Measurements from ENCODE around the gene CGRRF1.
A peak's percentile ranks its signal among the peaks of the same experiment; 100 is the strongest.

The CGRRF1 gene, protein sequence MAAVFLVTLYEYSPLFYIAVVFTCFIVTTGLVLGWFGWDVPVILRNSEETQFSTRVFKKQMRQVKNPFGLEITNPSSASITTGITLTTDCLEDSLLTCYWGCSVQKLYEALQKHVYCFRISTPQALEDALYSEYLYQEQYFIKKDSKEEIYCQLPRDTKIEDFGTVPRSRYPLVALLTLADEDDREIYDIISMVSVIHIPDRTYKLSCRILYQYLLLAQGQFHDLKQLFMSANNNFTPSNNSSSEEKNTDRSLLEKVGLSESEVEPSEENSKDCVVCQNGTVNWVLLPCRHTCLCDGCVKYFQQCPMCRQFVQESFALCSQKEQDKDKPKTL

DNA sequence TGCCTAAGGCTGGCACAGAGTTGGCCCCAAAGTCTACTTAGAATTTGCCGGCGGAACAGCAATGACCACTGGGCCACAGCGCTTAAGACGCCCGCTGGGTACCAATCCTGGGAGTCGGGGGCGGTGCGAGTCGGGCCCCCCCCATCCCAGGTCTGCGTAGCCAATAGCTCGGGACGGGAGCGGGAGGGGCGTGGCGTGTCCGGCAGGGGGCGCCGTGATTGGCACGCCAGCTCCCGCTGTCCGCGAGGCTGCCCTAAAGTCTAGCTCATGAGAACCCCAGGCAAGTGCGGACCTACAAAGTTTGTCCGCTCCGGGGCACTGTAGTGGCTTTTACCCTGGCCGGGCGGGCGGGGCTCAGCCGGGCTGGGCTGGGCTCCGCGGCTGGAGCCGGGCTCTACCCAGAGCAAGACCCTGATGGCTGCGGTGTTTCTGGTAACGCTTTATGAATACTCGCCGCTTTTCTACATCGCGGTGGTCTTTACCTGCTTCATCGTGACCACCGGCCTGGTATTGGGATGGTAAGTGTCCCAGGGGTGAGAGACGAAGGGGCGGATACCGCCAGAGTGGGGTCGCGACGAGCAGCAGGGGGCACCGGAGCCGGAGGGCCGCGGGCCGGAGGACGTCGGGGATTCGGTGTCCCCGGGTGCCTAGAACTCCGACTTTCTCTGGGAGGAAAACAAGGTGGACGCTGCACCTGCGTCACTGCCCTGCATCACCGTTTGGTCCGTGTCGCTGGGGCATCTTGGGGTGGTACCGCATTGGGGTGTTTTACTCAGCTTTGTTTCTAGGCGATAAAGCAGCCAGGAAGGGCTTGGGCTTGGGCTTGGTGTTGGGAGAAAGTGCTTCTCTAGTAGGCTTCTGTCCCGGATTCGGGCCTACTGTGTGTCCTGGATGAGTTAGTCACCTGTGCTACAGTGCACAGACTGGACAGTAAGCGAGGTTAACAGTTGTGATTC, at the start of gene CGRRF1:
CGRRF1 (plus strand) TSS at position 361 of the 956 bp plus-strand sequence; CDS start at position 415, 54 bp downstream.
- peak; percentile 99 for DNase-seq (ENCODE audit: low spot score)

DNA sequence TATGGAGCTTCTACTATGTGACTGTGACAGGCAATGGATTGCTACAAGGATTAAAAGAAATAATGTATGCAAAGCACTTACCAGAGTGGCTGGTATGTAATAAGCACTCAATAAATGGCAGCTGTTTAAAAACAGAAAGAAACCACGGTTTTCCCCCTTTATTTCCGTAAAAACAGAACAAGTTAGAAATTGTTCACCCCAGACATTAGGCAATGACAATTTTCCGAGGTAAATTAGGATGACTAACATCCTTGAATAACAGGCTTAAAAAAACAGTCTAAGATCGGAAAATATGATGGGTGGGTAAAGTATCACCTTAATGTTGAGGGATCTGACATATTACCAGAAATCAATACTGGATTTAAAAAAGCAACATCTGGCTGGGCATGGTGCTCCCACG, 47.7 kb upstream of the CGRRF1 start:
- DNase-seq (ENCODE audit: low spot score) = no peak

DNA sequence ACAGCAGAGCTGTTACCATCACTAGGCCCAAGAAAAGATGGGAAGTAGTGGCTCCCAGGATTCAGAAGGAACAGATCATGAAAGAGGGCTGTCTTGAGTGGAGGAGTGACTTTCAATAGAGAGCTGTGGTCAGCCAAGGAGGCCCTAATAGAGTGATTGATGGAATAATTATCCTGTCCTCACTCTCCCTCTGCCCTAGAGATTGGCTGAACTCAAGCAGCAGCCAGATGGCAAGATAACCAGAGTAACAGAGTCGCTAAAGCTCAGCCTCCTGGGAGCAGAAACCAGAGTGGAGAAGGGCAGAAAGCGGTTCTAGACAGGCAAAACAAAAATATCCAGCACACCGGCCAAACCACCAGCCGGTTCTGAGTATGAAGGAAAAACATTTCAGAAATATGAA, 44.1 kb upstream of the CGRRF1 start:
- DNase-seq (ENCODE audit: low spot score) = no peak

- no peak for DNase-seq (ENCODE audit: low spot score)
These were observed 42.4 kb upstream of the CGRRF1 start for GRCh38 chr14:54467280-54467679.

DNA sequence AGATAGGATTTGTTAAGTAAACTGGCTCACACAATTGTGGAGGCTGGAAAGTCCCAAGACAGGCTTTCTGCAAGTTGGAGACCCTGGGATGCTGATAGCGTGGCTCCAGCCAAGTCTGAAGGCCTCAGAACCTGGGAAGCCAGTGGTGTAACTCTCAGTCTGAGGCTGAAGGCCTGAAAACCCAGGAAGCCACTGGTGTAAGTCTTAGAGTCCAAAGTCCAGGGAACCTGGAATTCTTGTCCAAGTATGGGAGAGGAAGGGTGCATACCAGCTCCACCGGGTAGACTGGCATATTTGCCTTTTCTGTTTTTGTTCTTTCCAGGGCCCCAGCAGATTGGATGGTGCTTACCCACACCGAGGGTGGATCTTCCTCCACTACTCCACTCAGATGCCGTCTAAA, 39.0 kb upstream of the CGRRF1 start:
- peak; percentile 73 for DNase-seq (ENCODE audit: low spot score)

- no peak for DNase-seq (ENCODE audit: low spot score)
These were observed 38.1 kb upstream of the CGRRF1 start for GRCh38 chr14:54471641-54472040.

DNA sequence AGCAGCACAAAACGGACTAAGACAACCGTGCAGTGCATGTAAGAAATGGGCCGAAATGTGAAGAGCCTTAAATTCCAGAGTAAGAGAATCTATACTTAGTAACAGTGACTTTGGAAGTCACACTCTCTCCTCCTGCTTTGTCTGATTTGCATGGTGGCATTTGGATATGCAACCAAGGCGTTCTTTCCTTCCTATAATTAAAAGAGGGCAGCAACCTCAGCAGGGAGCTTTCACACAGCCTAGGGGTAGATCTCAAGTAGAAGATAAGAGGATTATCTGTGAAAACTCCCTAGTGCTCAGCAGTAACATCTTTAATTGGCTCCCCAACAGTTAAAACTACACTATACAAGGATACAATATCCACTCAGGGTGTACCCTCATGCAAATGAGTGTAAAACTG, 37.4 kb upstream of the CGRRF1 start:
- no peak for DNase-seq (ENCODE audit: low spot score)

DNA sequence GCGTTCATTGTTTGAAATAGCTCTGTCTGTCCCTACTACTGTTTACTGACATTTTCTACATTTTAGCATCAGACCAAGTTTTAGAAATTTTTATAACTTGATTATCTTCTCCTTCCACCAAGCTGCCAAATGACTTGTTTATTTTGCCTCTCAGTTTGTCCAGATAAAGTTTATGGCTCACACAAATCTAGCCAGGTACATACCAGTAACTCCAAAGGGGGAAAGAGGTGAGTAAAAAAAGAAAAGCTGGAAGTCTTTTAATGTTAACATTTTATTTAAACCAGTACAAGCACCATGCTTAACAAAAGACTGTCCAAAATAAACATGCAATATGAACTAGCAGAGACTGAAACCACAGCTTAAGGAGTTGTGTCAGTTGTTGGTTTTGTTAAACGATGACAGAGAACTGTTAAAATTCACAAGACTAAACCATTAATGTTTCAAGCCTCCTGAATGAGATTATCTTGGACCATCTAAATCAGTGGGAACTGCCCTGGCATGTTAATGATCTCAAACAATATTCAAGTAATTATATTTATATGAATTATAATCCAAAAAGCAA, 35.4 kb upstream of the CGRRF1 start:
- DNase-seq (ENCODE audit: low spot score) = no peak

DNA sequence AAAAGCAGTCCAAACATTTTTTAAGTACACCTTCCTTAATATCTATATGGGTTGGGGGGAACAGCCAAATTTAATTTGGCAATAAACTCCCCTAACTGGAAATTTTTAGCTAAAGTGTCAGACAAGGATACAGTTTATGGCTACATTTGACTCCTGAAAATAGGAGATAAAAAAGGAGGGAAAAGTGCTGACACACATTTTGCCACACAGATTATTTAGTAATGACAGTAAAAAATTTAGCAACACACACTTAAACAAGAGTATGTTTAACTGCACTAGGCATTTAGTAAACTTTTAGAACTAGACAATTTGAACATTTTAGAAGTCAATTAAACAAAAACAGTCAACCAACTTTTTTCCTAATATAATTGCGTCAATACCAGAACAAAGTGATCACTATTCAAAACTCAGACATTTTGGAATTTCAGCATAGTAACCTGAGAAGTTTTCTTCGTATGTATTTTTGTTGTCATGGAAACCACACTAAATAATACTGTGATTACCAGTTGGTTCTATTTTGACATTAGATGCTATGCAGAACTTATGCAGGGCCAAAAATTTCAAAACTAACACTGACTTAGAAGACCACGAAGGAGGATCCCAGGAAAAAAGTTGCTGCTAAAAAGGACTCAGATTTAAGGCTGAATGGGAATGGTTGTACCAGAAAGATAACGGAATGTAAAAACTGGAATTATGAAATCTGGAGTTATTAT, 34.4 kb upstream of the CGRRF1 start:
- no peak for DNase-seq (ENCODE audit: low spot score)

DNA sequence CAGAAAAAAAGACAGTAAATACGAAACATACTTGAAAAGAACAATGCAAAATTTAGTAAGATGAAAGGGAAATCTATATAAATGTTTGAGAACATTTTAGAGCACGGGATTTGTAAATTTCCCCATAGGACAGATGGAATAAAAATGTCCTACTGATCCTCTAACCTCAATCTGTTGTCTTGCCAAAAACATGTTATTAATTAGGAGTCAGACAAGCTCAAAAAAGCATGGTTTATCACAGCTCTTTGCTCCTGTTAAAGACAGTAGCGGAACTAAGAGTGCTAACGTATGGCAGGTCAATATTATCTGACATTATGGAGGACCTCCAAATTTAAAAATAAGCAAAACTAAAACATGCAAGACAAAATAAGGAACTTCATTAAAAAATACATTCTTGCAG, 33.8 kb upstream of the CGRRF1 start:
- DNase-seq (ENCODE audit: low spot score) = no peak

- no peak for DNase-seq (ENCODE audit: low spot score)
These were observed 31.0 kb upstream of the CGRRF1 start for GRCh38 chr14:54478636-54479215.

DNA sequence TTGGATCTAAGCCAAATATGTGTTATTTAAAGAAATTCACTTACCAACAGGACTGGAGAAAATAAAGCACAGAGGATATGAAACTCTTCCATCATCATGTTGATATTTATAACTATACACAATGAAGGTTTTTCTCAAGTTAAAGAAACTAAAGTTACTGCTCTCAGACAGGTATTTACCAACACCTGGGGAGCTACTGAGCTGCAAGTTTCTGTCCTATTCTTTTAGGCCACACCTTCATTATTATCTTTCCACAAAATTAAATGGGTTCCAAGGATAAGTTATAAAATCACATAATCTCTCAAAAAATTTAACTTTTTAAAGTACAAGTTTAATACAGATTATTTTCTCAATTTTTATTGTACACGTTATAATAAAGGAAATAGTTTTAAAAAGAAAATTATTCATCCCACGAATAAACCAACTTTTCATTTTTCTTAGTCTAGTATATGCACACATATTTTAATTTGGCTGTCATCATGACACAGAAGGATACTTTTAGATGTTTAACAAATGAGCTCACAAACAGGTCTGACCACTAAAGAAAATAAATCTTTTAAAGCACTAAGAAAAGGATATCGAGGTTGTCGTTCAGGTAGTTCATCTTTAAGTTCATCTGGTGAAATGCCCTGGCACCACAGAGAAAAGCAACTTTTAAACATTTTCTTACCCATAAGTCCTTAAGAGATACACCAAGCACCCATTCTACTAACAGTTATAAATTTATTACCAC, 28.7 kb upstream of the CGRRF1 start:
- DNase-seq (ENCODE audit: low spot score) = no peak

- DNase-seq (ENCODE audit: low spot score) = no peak
These were observed 28.0 kb upstream of the CGRRF1 start for GRCh38 chr14:54481695-54482094.

GRCh38 chr14:54483073-54483745, 26.5 kb upstream of the CGRRF1 start:
- DNase-seq (ENCODE audit: low spot score) = no peak

- DNase-seq (ENCODE audit: low spot score) = no peak
These were observed 25.9 kb upstream of the CGRRF1 start for GRCh38 chr14:54483846-54484245.

- DNase-seq (ENCODE audit: low spot score) = no peak
These were observed 23.0 kb upstream of the CGRRF1 start for GRCh38 chr14:54486685-54487084.

DNA sequence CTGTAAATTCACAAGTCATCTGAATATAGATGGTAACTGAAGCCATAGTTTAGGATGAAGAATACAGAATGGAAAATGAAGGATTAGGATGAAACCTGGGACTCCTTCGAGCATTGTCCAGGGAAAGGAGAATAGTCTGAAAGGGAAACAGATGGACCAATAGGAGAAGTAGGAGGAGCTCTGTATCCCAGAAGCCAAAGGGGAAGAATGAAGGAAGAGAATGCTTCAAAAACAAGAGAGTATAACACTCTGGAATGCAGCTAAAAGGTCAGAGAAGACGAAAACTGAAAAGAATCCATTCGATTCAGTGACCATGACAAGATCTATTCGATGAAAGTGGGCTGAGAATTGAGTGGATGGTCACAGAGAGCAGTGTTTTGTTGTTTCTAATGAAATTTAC, 21.9 kb upstream of the CGRRF1 start:
- DNase-seq (ENCODE audit: low spot score) = no peak

GRCh38 chr14:54488318-54488645, 21.4 kb upstream of the CGRRF1 start:
- DNase-seq (ENCODE audit: low spot score) = no peak

GRCh38 chr14:54488646-54489317, 20.9 kb upstream of the CGRRF1 start, which contains the start of gene GMFB:
TSS of gene GMFB (minus strand) at chr14:54488980. CDS start at chr14:54488927, 53 bp downstream.
- DNase-seq (ENCODE audit: low spot score) = peak; percentile 92

DNA sequence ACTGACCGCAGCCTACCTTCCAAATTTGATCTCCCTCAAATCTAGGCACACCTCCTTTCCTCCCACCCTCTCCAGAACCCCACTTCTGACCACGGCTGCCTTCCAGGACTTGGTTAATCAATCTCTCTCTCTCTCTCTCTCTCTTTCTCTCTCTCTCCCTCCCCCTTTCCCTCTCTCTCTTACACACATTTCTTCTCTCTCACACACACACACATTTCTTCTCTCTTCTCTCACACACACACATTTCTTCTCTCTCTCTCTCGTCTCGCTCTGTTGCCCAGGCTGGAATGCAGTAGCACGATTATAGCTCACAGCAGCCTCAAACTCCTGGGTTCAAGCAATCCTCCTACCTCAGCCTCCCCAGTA, 20.4 kb upstream of the CGRRF1 start:
- no peak for DNase-seq (ENCODE audit: low spot score)
